Stimulated activated CD4-positive, alpha-beta T cell treated with anti-CD3 and anti-CD28 coated beads, Interleukin-4, amount 100 ng/mL, for 48 hours (primary cell): ENCODE measurements around the gene RIOK1.
A peak's percentile ranks its signal among the peaks of the same experiment; 100 is the strongest.
"Not testable (repeated sequence)": the region's sequence is repeated elsewhere in the genome, so short reads cannot be mapped to it uniquely, and the experiment has no call there.

Experiments used
- DNase-seq, 2 donors: peaks; one replicate each; pipeline ENCODE4 v3.0.0-alpha.2; 2020; ENCODE audit warnings: low read depth in 2 of 2

Gene RIOK1

DNA sequence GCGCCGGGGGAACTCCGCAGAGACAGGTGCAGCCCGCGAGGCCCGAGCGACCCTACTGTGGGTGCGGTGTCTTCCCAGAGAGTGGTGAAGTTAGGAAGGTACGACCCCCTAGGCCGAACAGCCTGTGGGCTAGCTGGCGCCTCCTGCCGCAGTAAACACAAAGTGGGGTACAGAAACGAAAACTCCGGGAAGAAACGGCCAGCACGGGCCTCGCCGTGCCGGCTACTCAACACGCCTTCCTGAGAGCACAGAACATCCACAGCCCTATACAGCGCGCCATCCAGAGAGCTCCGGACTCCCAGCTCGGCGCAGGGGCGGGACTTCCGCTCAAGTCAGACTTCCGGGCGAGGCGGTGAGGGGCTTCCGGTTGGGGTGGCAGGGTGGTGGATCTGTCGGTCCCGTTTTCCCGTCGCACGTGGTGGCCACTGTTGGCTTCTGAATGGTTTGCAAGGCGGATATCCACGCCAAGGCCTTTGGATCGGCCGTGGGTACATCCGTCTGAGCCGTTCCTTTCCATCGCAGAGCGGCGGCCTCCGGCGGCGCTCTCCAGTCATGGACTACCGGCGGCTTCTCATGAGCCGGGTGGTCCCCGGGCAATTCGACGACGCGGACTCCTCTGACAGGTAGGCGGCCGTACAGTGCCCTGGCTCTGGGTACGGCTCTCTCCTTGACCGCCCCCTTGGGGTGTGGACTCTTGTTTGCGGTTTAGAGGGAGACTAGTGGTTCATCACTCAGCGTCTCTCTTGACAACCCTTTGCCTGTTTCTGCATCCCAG is at the start of gene RIOK1, which contains the start of gene CAGE1:
TSS of gene RIOK1 (plus strand) at position 358 of the 775 bp plus-strand sequence. CDS start at position 553, 195 bp downstream.
TSS of gene CAGE1 (minus strand) at position 292 of the 775 bp plus-strand sequence. CDS start 2,569 bp downstream, outside the sequence.
- peak; percentile 94 to 95 for DNase-seq

DNA sequence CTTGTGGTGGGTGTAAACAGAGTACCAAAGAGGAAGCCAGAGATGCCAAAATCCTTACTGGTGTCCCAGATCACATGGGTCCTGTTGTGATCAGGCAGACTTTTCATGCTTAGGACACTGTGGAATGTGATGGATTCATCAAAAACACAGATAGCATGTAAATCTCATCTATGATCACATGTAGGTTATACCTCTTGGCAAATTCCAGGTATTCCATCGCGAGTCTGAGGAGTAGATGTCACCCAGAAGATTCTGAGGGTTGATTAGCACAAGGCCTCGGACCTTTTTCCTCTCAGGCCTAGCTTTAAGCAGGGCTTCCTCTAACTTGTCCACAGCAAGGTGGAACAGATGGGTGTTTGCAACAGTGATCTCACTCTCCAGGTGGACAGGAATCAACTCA is 48.3 kb upstream of the RIOK1 start:
- no peak for DNase-seq

DNA sequence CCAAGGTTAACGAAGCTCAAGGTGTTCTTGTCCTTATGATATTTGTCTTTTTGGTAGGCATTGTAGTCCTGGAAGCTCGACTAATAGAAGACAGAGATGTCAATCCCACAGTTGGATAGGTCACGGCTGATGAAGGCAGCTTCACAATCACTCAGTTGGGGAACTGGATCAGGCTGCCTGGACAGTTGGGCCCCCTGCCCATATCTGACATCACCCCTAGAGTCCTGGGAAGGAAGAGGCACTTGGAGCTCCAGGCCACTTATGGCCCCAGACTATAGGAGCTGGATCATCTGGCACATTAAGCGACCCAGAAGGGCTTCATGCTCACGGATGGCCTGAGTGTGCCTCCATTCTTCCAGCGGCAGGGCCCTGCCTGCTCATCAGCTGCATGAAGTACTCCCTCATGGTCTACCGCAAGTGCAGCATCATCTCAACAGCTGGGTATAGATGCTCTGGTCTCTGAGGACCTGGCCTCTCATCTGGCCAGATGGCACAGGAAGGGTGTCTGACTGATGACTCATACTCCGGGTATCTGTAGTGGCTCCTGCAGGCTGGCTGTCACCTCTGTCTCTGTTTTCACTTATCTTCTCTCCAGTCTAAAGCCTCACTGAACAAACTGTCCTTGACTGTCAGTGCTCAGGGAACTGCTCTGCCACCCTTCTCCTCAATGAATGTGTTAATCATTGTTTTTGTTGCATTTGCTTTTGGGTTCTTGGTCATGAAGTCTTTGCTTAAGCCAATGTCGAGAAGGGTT is 47.4 kb upstream of the RIOK1 start:
- DNase-seq: no peak

DNA sequence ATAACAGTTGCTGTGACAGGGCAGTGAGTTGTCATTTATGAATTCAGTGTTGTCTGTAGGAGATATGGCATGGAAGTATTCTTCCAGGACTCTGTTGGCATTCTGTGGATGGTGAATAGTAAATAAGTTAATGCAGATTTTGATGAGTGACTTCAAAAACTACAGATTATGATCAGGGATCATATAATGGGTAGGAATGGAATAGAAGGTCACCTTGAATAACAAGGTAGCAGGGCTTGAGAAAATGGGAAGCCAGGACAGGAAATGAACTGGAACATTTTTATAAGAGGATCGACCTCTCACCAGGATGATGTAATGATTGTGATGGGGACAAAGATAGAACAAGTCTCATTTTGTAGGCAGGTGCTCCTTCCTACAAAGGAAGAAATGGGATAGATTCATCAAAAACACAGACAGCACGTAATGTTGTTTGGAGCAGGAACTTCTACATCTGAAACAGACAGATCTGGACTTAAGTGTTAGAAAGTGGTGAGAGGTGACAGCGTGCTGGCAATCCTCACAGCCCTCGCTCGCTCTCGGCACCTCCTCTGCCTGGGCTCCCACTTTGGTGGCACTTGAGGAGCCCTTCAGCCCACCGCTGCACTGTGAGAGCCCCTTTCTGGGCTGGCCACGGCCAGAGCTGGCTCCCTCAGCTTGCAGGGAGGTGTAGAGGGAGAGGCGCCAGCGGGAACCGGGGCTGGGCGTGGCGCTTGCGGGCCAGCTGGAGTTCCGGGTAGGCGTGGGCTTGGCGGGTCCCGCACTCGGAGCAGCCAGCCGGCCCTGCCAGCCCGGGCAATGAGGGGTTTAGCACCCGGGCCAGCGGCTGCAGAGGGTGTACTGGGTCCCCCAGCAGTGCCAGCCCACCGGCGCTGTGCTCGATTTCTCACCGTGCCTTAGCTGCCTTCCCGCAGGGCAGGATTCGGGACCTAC is 45.8 kb upstream of the RIOK1 start:
- no peak for DNase-seq

DNA sequence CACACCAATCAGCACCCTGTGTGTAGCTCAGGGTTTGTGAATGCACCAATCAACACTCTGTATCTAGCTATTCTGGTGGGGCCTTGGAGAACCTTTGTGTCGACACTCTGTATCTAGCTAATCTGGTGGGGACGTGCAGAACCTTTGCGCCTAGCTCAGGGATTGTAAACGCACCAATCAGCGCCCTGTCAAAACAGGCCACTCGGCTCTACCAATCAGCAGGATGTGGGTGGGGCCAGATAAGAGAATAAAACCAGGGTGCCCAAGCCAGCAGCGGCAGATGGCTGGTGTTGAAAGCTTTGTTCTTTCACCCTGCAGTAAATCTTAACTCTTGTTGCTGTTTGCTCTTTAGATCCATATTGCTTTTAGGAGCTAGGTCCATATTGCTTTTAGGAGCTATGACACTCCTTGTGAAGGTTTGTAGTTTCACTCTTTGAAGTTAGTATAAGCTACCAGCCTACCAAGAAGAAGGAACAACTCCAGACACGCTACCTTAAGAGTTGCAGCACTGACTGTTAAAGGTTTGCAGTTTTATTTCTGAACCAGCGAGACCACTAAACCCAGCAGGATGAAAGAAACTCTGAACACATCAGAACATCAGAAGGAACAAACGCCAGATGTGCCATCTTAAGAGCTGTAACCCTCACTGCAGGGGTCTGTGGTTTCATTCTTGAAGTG is 44.7 kb upstream of the RIOK1 start:
- not testable (repeated sequence) for DNase-seq

DNA sequence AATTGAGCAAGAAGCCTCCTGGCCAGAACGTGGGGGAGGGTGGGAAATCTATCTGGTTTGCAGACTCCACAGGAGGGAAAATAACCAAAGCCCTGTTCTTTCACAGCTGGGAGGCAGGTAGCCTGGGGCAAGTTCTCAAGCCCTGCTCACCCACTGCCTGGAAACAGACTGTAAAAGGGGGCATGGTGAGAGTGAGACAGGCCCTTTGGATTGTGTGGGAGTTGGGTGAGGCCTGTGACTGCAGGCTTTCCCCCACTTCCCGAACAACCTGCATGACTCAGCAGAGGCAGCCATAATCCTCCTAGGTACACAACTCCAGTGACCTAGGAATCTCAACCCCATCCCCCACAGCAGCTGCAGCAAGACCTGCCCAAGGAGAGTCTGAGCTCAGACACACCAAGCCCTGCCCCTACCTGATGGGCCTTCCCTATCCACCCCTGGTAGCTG is 42.0 kb upstream of the RIOK1 start:
- not testable (repeated sequence) for DNase-seq

DNA sequence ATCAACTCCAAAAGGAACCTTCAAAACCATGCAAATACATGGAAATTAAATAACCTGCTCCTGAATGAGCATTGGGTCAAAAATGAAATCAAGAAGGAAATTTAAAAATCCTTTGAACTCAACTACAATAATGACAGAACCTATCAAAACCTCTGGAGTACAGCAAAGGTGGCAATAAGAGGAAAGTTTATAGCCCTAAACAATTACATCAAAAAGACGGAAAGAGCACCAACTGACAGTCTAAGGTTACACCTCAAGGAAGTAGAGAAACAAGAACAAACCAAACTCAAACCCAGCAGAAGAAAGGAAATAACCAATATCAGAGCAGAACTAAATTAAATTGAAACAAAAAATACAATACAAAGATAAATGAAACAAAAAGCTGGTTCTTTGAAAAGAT is 39.0 kb upstream of the RIOK1 start:
- DNase-seq: not testable (repeated sequence)

DNA sequence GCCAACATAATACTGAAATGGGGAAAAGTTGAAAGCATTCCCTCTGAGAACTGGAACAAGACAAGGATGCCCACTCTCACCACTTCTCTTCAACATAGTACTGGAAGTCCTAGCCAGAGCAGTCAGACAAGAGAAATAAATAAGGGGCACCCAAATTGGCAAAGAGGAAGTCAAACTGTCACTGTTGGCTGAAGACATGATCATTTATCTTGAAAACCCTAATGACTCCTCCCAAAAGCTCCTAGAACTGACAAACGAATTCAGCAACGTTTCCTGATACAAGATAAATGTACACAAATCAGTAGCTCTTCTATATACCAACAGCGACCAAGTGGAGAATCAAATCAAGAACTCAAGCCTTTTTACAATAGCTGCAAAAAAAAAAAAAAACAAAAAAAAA is 37.7 kb upstream of the RIOK1 start:
- DNase-seq: not testable (repeated sequence)

DNA sequence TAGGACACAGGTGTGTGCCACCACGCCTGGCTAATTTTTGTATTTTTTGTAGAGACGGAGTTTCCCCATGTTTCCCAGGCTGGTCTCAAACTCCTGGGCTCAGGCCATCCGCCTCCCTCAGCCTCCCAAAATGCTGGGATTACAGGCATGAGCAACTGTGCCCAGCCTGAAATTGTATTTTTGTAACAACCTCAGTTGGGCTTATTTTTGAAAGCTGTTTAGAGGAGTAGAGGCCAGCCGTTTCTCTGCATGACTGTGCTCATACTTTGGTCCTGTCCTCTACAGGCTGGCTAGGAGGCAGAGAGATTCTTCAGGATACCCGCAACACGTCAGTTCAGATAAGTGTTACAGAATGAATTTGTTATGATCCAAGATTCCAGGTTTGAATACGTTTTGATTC is 22.2 kb upstream of the RIOK1 start:
- no peak for DNase-seq

DNA sequence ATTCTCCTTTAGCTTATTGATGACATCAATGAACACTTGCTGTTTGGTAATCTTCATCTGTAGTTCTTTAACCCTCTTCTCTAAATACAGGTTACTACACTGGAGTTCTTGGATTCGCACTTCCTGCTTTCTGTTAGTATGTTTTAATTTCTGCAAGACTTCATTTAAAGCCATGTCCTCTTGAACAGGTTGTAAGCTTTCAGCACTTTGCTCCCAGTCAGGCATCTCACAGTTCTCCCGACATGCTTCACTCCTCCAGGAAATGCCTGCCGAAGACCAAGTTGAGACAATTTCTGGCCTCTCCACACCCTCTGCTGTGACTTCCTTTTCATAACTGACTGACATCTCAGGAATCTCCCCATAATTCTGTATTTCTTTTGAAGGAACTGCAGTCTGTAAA is 15.9 kb upstream of the RIOK1 start:
- DNase-seq: no peak

DNA sequence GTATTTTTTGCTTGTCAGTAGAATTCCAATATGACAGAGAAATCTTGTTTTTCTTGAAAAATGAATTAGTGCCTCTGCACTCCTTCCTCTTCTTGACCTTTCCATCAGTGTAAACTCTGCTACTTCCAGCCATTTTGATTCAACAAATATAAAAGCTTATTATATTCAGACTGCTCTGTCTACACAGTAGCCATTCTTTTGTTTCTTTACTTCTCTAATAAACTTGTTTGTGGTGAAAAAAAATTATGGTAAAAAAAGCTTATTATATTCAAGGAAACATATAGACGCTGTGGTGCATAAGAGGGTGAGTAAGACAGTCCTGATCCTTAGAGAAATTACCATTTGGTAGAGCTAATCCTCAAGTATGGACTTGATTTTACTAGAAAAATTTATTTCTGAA is 11.6 kb upstream of the RIOK1 start:
- DNase-seq: no peak

DNA sequence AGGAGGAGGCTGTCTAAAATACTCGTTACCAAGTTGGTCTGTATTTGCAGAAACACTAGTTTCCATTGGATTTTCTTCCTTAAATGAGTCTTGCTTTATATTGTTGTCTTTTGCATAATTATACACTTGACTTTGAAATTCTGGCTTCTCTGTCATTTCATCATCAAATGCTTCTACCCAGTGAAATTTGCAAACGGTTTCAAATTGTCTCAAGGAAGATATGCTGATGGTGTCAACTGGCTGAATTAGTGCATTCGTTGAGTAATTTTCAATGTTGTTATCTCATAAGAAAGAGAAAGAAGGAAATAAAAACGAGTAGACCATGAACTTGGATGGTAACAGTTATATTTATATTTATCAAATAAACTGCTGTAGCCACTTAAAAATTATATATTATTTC is 10.9 kb upstream of the RIOK1 start:
- no peak for DNase-seq

DNA sequence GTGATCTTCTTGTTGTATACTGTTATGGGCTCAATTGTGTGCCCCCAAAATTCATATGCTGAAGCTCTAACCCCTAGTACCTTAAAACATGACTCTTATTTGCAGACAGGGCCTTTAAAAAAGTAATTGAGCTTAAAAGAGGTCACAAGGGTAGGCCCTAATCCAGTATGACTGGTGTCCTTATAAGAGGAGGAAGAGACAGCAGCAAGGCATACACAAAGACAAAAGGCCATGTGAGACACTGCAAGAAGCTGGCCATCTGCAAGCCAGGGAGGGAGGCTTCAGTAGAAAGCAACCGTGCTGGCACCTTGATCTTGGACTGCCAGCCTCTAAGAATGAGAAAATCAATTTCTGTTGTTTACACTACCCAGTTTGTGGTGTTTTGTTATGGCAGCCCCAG is 8.5 kb upstream of the RIOK1 start:
- no peak for DNase-seq

DNA sequence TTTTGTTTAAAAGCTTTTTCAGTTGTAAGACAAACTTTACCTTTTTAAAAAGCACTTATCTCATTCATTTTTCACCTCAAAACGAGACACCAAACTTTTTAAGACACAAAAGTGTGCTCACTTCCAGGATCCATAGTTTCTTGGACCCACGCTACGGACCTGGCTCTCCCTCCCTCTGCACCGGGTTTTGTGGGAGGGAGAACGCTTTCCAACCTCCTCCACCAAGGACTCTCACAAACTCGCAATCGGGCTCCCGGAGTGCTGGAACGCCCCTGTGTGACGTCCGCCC is 502 bp upstream of the RIOK1 start:
- no peak for DNase-seq

DNA sequence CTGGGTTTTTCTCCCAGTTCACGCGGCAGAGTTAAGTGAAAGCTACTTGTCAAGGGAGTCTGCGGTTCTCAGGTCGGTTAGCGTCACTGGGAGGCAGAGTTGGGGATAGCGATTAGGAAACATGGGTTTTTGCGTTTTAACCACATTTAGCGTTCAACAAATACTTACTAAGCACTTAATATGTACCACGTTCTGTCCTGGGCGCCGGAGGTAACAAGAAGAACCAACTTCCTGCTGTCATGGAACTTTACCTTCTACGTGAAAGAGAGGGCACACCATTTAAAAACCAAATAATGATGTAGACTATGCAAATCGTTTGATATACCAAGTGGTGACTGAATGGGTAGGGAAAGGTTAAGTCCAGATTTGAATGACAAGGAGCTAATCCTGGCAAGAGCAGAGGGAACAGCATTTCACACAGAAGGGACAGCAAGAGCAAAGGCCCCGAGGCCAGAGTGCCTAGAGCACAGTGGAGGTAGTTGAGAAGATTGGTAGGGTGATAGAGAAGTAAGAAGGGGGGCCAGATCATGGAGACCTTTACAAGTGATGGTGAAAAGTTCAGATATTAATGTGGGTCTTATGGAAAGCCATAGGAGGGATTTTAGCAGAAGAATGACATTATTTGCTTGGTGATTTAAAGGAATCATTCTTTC is 744 bp downstream of the RIOK1 start:
- DNase-seq: peak in 1 of 2 donors; percentile 5

DNA sequence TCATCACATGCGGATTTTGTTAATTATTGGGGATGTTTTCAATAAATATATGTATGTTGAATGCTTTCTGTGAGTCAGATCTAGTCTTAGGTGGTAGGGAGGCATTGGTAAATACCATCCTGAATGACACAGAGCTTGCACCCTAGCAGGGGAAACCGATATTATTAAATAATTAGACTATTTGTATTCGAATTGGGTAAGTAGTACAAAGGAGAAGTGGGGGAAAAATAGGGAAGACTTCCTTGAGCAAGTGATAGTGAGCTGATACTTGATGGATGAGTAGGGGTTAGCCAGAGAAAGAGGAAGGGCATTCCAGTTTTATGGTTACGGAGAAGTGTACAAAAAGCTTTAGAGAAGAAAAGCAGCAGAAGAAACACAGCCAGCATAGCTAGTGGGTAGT is 1.5 kb downstream of the RIOK1 start:
- no peak for DNase-seq

DNA sequence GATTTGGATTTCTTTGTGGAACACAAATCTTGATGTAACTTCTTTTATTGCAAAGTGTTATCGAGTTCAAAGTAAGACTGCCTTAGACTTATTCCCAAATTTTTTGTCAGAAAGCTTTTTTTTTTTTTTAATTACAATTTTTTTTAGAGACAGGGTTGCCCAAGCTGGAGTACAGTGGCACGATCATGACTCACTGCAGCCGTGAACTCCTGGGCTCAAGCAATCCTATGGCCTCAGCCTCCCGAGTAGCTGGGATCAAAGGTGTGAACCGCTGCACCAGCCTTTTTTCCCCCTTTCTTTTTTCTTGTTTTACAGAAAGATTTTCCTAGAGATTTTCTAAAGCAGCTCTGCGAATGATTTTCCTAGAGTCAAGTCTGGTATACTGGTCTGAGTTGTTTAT is 2.8 kb downstream of the RIOK1 start:
- DNase-seq: no peak

DNA sequence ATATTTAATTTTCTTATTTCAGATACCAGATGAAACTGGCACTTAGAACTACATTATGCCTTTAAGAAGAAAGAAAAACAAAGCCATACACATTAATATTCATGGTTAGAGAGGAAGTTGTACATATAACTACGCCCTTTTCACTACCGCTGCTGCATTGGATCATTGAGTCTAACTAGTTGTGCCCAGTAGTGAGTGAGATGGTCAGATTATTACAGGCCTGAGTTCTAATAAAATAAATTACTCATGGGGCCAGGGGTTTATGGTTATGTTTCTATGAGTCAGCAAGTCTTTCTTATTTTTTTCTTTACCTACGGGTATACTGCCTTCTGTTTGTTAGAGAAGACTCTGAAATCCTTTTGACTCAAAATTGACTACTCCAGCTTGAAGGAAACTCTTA is 11.5 kb downstream of the RIOK1 start:
- DNase-seq: no peak

DNA sequence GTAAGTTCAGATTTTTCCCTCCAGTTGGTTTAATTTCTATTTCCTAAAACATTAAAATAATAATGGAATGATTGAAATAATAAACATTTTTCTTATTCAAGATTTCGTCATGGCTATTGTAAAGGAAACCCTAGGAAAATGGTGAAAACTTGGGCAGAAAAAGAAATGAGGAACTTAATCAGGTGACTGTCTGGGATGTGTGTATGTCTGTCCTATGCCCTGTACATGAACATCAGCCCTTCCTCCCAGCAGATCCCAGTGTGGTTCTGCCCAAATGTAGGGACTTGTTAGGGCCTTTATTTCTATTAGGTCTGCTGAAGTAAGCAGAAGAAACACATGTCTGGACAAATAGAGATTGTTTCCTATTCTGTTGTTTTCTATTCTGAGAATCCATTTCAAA is 13.1 kb downstream of the RIOK1 start:
- no peak for DNase-seq

DNA sequence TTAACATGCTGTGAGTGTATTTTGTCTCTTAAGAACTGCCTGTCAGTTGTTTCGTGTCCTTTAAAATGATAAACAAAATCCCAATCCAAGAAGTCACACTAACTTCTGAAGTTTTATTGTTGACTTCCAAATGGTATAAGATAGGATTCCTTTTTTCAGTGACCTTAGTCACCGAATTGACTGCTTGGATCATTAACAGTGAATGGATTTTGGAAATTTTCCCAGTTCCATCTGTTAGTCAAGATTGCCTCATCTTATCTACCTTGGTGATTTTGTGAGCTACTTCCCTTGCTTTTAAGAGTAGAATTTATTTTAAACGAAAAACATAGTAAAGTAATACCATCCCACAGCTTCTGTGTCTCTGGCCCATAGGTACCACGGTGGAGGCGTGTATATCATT is 14.9 kb downstream of the RIOK1 start:
- no peak for DNase-seq

DNA sequence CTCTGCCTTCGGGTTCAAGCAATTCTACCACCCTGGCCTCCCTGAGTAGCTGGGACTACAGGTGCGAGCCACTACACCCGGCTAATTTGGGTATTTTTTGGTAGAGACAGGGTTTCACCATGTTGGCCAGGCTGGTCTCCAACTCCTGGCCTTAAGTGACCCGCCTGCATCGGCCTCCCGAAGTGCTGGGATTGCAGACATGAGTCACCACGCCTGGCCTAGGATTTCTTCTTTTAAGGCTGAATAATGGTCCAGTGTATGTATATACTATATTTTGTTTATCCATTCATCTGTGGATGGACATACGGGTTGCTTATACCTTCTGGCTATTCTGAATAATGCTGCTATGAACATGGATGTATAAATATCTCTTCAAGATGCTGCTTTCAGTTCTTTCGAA is 17.1 kb downstream of the RIOK1 start:
- DNase-seq: no peak
